K562 (cell line): ENCODE measurements around the gene PSME4. TPM values are rescaled to one million over a fixed set of nuclear protein-coding genes. Genes with fewer than 3 reads are reported as not detected.

Experiments used
- ATAC-seq: fragments of 200-7000 bp; cut with Tn5 transposase; 3 replicates; pipeline ENCODE4 v1.9.1; 2020; ENCODE audit warnings: moderate library complexity
- BruUV-seq: library from RNA; stranded (reverse); fragments of 400-500 nt; replicated peaks from 2 replicates; lab custom pipeline; 2021; lab: Mats Ljungman, UMichigan
- CTCF ChIA-PET: fragments of 300-600 bp; formaldehyde crosslinking; extraction: SDS; loops from one replicate; lab custom pipeline; 2021; ENCODE audit warnings: low intra/inter-chr PET ratio; lab: Yijun Ruan, JAX
- POLR2A ChIA-PET: fragments of 300-600, 350-650 bp; sonication (Branson Sonifier 250); formaldehyde crosslinking; extraction: SDS; loops from one replicate; lab custom pipeline; 2021; ENCODE audit warnings: antibody characterized with exemption, inconsistent platforms; lab: Yijun Ruan, JAX
- DNase-seq, 4 experiments: peaks; one replicate each; pipeline versions ENCODE4 v3.0.0 to v3.0.0-alpha.2; 2011 to 2018; ENCODE audit warnings: low spot score in 3 of 4, mixed read lengths in 3 of 4; ENCODE audit errors: extremely low read depth in 1 of 4
- FAIRE-seq: peaks from 2 replicates; lab custom pipeline; 2011; peaks lifted over from hg19 to GRCh38; lab: Jason Lieb, UNC
- H2AFZ ChIP-seq: 2 replicates; pipeline ENCODE4 v1.6.0; 2011; ENCODE audit warnings: low read depth, low read length, control low read depth, inconsistent platforms
- H3K27ac ChIP-seq: fragments of 200-600 bp; 3 replicates; pipeline ENCODE4 v1.8.0; 2011; ENCODE audit warnings: low read depth, mild to moderate bottlenecking, control low read depth, inconsistent platforms, low read length, moderate library complexity, mixed read lengths; ENCODE audit errors: extremely low read depth
- H3K27me3 ChIP-seq, 2 experiments: fragments of 300-600 bp in 1 of 2; 2 replicates in 1 of 2; 3 replicates in 1 of 2; pipeline versions ENCODE4 v1.6.0 to v1.8.0; 2011; ENCODE audit warnings: inconsistent platforms in 2 of 2, low read length in 2 of 2, mild to moderate bottlenecking in 1 of 2, mixed read lengths in 1 of 2, moderate library complexity in 1 of 2; ENCODE audit not compliant: control insufficient read depth in 2 of 2, insufficient read depth in 2 of 2
- H3K36me3 ChIP-seq: fragments of 300-600 bp; 3 replicates; pipeline ENCODE4 v1.8.0; 2011; ENCODE audit warnings: mild to moderate bottlenecking, low read length, inconsistent platforms; ENCODE audit not compliant: control insufficient read depth, insufficient read depth
- H3K4me1 ChIP-seq, 2 experiments: fragments of 200-600 bp in 1 of 2; replicated peaks in 1 of 2; 2 replicates in 1 of 2; 3 replicates in 1 of 2; pipeline versions ENCODE4 v1.5.1 to v1.8.0; 2011; ENCODE audit warnings: inconsistent platforms in 2 of 2, low read length in 2 of 2, mild to moderate bottlenecking in 1 of 2, mixed read lengths in 1 of 2, moderate library complexity in 1 of 2; ENCODE audit not compliant: control insufficient read depth in 2 of 2, insufficient read depth in 2 of 2
- H3K4me2 ChIP-seq: 2 replicates; pipeline ENCODE4 v1.6.1; 2011; ENCODE audit warnings: low read length, control low read depth, inconsistent platforms, mixed read lengths; ENCODE audit not compliant: insufficient read depth
- H3K4me3 ChIP-seq: fragments of 200-600 bp; sonication (generic), shearing (Covaris generic); 2 replicates; pipeline ENCODE4 v1.5.1; 2016; ENCODE audit warnings: control low read depth, inconsistent platforms
- H3K79me2 ChIP-seq: fragments of 200-600 bp; 3 replicates; pipeline ENCODE4 v1.8.0; 2011; ENCODE audit warnings: low read length, inconsistent platforms; ENCODE audit not compliant: control insufficient read depth, insufficient read depth
- H3K9ac ChIP-seq, 2 experiments: 2 replicates each; pipeline versions ENCODE4 v1.6.0 to v1.6.1; 2011; ENCODE audit warnings: low read depth in 2 of 2, low read length in 2 of 2, control low read depth in 1 of 2, inconsistent platforms in 1 of 2, mild to moderate bottlenecking in 1 of 2, mixed read lengths in 1 of 2; ENCODE audit not compliant: insufficient read depth in 1 of 2
- H3K9me1 ChIP-seq: one replicate; pipeline ENCODE4 v1.6.0; 2011; ENCODE audit warnings: inconsistent platforms, mild to moderate bottlenecking, low read length, moderate library complexity; ENCODE audit not compliant: control insufficient read depth, insufficient read depth
- H3K9me3 ChIP-seq: replicated peaks from 2 replicates; pipeline ENCODE4 v1.5.1; 2011; ENCODE audit warnings: low read depth, low read length, inconsistent platforms; ENCODE audit not compliant: control insufficient read depth, insufficient read depth
- H4K20me1 ChIP-seq: replicated peaks from 2 replicates; pipeline ENCODE4 v1.6.1; 2011; ENCODE audit warnings: low read length, inconsistent platforms, mixed read lengths; ENCODE audit not compliant: control insufficient read depth, insufficient read depth
- ATF6 ChIP-seq: sonication (generic); formaldehyde crosslinking; IDR thresholded peaks from 2 replicates; pipeline ENCODE4 v1.4.0; 2020; ENCODE audit warnings: mild to moderate bottlenecking, missing genetic modification reagents
- BRD9 ChIP-seq: fragments of 450-650 bp; IDR thresholded peaks from 2 replicates; pipeline ENCODE4 v1.6.1; 2018; ENCODE audit warnings: low read depth; ENCODE audit not compliant: partially characterized antibody
- EP400 ChIP-seq: fragments of 450-650 bp; IDR thresholded peaks from 2 replicates; pipeline ENCODE4 v1.6.1; 2017; ENCODE audit warnings: antibody characterized with exemption, mild to moderate bottlenecking, moderate library complexity
- HMGN3 ChIP-seq: IDR thresholded peaks from 2 replicates; pipeline ENCODE4 v1.6.1; 2011; ENCODE audit warnings: borderline replicate concordance, low read depth, mild to moderate bottlenecking, mixed read lengths, low read length; ENCODE audit not compliant: insufficient read length; ENCODE audit errors: extremely low read depth
- MCM7 ChIP-seq, 2 experiments: fragments of 450-650 bp; IDR thresholded peaks; 2 replicates each; pipeline ENCODE4 v1.6.1; 2016 to 2018
- SMC3 ChIP-seq: conservative IDR thresholded peaks from 2 replicates; pipeline ENCODE4 v1.6.1; 2011; ENCODE audit warnings: low read depth, low read length, improper control_type of control experiment; ENCODE audit not compliant: insufficient read depth
- TCF3 ChIP-seq: sonication (generic); formaldehyde crosslinking; IDR thresholded peaks from 2 replicates; pipeline ENCODE4 v1.4.0; 2020; ENCODE audit warnings: mild to moderate bottlenecking, missing genetic modification reagents
- ZC3H11A ChIP-seq: IDR thresholded peaks from 2 replicates; pipeline ENCODE4 v1.6.1; 2012; ENCODE audit warnings: low read depth, low read length, improper control_type of control experiment
- ZFP1 ChIP-seq: fragments of 450-650 bp; formaldehyde crosslinking; IDR thresholded peaks from 2 replicates; pipeline ENCODE4 v1.4.0; 2020; ENCODE audit warnings: mild to moderate bottlenecking, mixed read lengths
- ZNF143 ChIP-seq: sonication (generic); formaldehyde crosslinking; IDR thresholded peaks from 2 replicates; pipeline ENCODE4 v1.9.0; 2022; ENCODE audit warnings: mild to moderate bottlenecking, missing genetic modification reagents
- WGBS: fragments of 100-300 bp; shearing (Covaris generic); methylation state at CpG from one replicate; pipeline ENCODE4 v1.1.6; 2016; ENCODE audit warnings: low coverage, mixed read lengths; ENCODE audit not compliant: insufficient coverage; ENCODE audit errors: missing lambda C conversion rate; 5-methylcytosine and 5-hydroxymethylcytosine counted together
- in situ Hi-C: fragments of 300-500 bp; cut with MboI; formaldehyde crosslinking; loops from 4 replicates; pipeline ENCODE4 v1.15.0; 2018; ENCODE audit warnings: inconsistent platforms, mixed read lengths
- intact Hi-C: fragments of 100-400 bp; cut with micrococcal nuclease; formaldehyde crosslinking; loops from 2 replicates; pipeline ENCODE4 v1.14.2; 2022
- polyA plus RNA-seq, 8 experiments: library from polyadenylated mRNA; depleted of rRNA in 4 of 8; stranded (reverse) in 5 of 8; unstranded in 3 of 8; fragments of >200 nt; fragmentation: Nextera tagmentation in 2 of 8; fragmentation: Illumina TruSeq in 1 of 8; extraction: Ambion mirVana in 2 of 8; extraction: Trizol in 1 of 8; gene quantifications; 2 replicates each; pipeline versions ENCODE4 v1.2.1 to v1.2.3, GENCODE V29; 2011 to 2014; ENCODE audit warnings: inconsistent platforms in 1 of 8, missing spikeins in 1 of 8
- total RNA-seq, 7 experiments: library from RNA; depleted of rRNA in 6 of 7; stranded (reverse); fragments of >200 nt in 6 of 7; fragmentation: Illumina TruSeq in 2 of 7; extraction: Trizol in 2 of 7; gene quantifications; 2 replicates each; pipeline versions ENCODE4 v1.2.1 to v1.2.3, GENCODE V29; 2011 to 2021; ENCODE audit warnings: low replicate concordance in 1 of 7

Gene PSME4
- total and polyA plus RNA-seq, 9 of the 15 experiments (the other 6 are each of a cell fraction or from before 2014, with no cell fraction given): 24.3 to 77.8 (median 40.5) TPM

- BruUV-seq: no TSS peak
- intact Hi-C loops (no loop called here), in situ Hi-C loops (no loop called here)
- Histone ChIP-seq H2AFZ (peak overlapping the region; percentile 29), H3K9me3 (no peaks in the 10 kb centered on the region), H3K4me1 (peaks cover 0 to 10% of the 10 kb centered on the region in 2 experiments; a peak in 3 of 5 replicates), H3K9ac (no peak overlapping the region), H4K20me1 (no peaks in the 10 kb centered on the region), H3K27ac (no peak overlapping the region), H3K4me2 (peak overlapping the region; percentile 21; the same call in 1 of the 2 replicates), H3K27me3 (no peaks in the 10 kb centered on the region), H3K79me2 (no peaks in the 10 kb centered on the region), H3K4me3 (no peak overlapping the region), H3K36me3 (no peaks in the 10 kb centered on the region), H3K9me1 (no peaks in the 10 kb centered on the region)
- 23% methylated on average over 3 of the region's 3 CpGs for WGBS
- FAIRE-seq (peak; percentile 54), ATAC-seq (peak; percentile 27; the same call in 1 of the 3 replicates), DNase-seq (peak in 3 of 4 experiments; percentile 10 to 38 (median 16))
- ChIA-PET POLR2A (interaction anchor here (0.7 kb wide), 1 partner anchor 12 kb away, joined by 3 read pairs; no protein-coding TSS in a partner anchor), CTCF (no interaction called here)
- TF ChIP-seq ZFP1 (CRISPR knock-in tag) (no peak), ATF6 (CRISPR knock-in tag) (no peak), ZNF143 (CRISPR knock-in tag) (no peak), BRD9 (no peak), EP400 (no peak), HMGN3 (no peak), TCF3 (CRISPR knock-in tag) (peak; percentile 37; the same call in 1 of the 2 replicates), ZC3H11A (no peak), SMC3 (no peak), MCM7 (IDR thresholded peaks at IDR 0.05) (no peak)
Observed at GRCh38 chr2:54000524-54000923, 29.7 kb upstream of the PSME4 start.
